Pancreas (tissue), 10 donors: Measurements from ENCODE around the gene CORO7. TPM values are rescaled to one million over a fixed set of nuclear protein-coding genes. Genes with fewer than 3 reads are reported as not detected.

Experiments used
- ATAC-seq, 4 donors: fragments of 200-7000 bp; cut with Tn5 transposase; one replicate each; pipeline versions ENCODE4 v1.8.0 to v1.9.1; 2020; ENCODE audit warnings: mild to moderate bottlenecking in 4 of 4, moderate library complexity in 4 of 4
- DNase-seq, 6 donors: peaks; one replicate each; pipeline ENCODE4 v3.0.0-alpha.2; 2020
- FAIRE-seq: peaks from 2 replicates; lab custom pipeline; 2012; peaks lifted over from hg19 to GRCh38; lab: Jason Lieb, UNC
- H3K27ac ChIP-seq, 4 donors: fragments of 200-600 bp; sonication (generic); 1 replicate in 3 of 4; 2 replicates in 1 of 4; pipeline versions ENCODE4 v1.5.0 to v1.8.0; 2020
- H3K27me3 ChIP-seq, 4 donors: fragments of 200-600 bp; one replicate each; pipeline ENCODE4 v1.8.0; 2021
- H3K36me3 ChIP-seq, 3 donors: fragments of 200-600 bp; sonication (generic) in 1 of 3; one replicate each; pipeline versions ENCODE4 v1.5.0 to v1.8.0; 2020 to 2021
- H3K4me1 ChIP-seq, 3 donors: fragments of 200-600 bp; one replicate each; pipeline ENCODE4 v1.8.0; 2021
- H3K4me3 ChIP-seq, 4 donors: fragments of 200-600 bp; sonication (generic) in 2 of 4; one replicate each; pipeline versions ENCODE4 v1.5.0 to v1.8.0; 2020 to 2021
- H3K9me3 ChIP-seq, 4 donors: fragments of 200-600 bp; one replicate each; pipeline ENCODE4 v1.8.0; 2021
- CTCF ChIP-seq, 4 donors: fragments of 200-600 bp; sonication (generic) in 3 of 4; IDR thresholded peaks; one replicate each; pipeline versions ENCODE4 v1.5.0 to v1.8.0; 2021; ENCODE audit warnings: antibody characterized with exemption in 4 of 4
- WGBS, 2 donors: extraction: QIAGEN DNeasy Blood & Tissue Kit; methylation state at CpG; one replicate each; pipeline ENCODE4 v1.1.7; 2013; 5-methylcytosine and 5-hydroxymethylcytosine counted together
- intact Hi-C, 3 donors: fragments of 100-400 bp; cut with DNase I; formaldehyde crosslinking; loops; one replicate each; pipeline versions ENCODE4 v1.11.1 to v1.14.2; 2022
- polyA plus RNA-seq, 2 donors: library from polyadenylated mRNA; stranded (reverse); fragments of 200-250 nt; gene quantifications; one replicate each; pipeline ENCODE4 v1.2.3, GENCODE V29; 2013
- total RNA-seq, 6 donors: library from RNA; stranded (reverse); fragmentation: NEBNext Ultra II Directional in 4 of 6; extraction: Animal tissue kit (Norgen Biotek cat#: 25700) in 4 of 6; gene quantifications; one replicate each; pipeline versions ENCODE4 v1.2.1 to v1.2.4, GENCODE V29; 2021 to 2023
- donor health status: healthy with polysubstance abuse.
- donor health status: DM: no; HTN: no; CAD: no; lungs with moderate emphysema.
- donor health status: DM: no; HTN: no; CAD: no.
- donor health status: control.
- donor health status: control.
- donor health status: Bipolar disorder and iron deficiency.
- donor health status: DM: yes; HTN: yes; CAD: no.
- donor health status: DM: no; HTN: no; CAD: no.
- donor health status: DM: no; HTN: no; CAD: no.
- donor health status: DM: yes; HTN: yes; CAD: no.

Gene CORO7
- total and polyA plus RNA-seq, 8 donors, result 8.4 to 29.6 (median 18.7) TPM

GRCh38 chr16:4361033-4361943, 55.1 kb downstream of the CORO7 start:
- intact Hi-C loops, result loop anchor here in 1 of 3 donors (5.0 kb wide), 1 partner anchor 41 kb away; no protein-coding TSS in a partner anchor
- ATAC-seq (no peak), DNase-seq (peak in 2 of 6 donors; percentile 31 to 69), FAIRE-seq (no peak)
- Histone ChIP-seq H3K36me3 (no peaks in the 10 kb centered on the region), H3K4me3 (no peak overlapping the region), H3K9me3 (no peaks in the 10 kb centered on the region), H3K27me3 (no peaks in the 10 kb centered on the region), H3K4me1 (no peaks in the 10 kb centered on the region), H3K27ac (no peak overlapping the region)
- TF ChIP-seq CTCF (IDR thresholded peaks at IDR 0.05), result no peak
- WGBS, 2 donors, result 95% methylated on average over 28 of the region's 28 CpGs

GRCh38 chr16:4360538-4361021, 55.8 kb downstream of the CORO7 start:
- no peak for TF ChIP-seq CTCF (IDR thresholded peaks at IDR 0.05)
- Histone ChIP-seq H3K4me3 (no peak overlapping the region), H3K36me3 (no peaks in the 10 kb centered on the region), H3K27ac (no peak overlapping the region), H3K27me3 (no peaks in the 10 kb centered on the region), H3K4me1 (no peaks in the 10 kb centered on the region), H3K9me3 (no peaks in the 10 kb centered on the region)
- WGBS, 2 donors, result 89 to 93% methylated on average over 9 of the region's 11 CpGs
- peak in 2 of 6 donors; percentile 32 to 63 for DNase-seq
- intact Hi-C loops, result loop anchor here in 1 of 3 donors (5.0 kb wide), 1 partner anchor 42 kb away; no protein-coding TSS in a partner anchor
- ATAC-seq, result peak in 2 of 4 donors; percentile 12 to 43
- FAIRE-seq, result no peak

- intact Hi-C loops, result loop anchor here in 2 of 3 donors (2.0 to 5.0 kb wide), 2 partner anchors 42 to 45 kb away; no protein-coding TSS in a partner anchor
- no peak for ATAC-seq
- no peak overlapping the region for H3K4me3 ChIP-seq
- no peaks in the 10 kb centered on the region for H3K27me3 ChIP-seq
- no peak overlapping the region for H3K27ac ChIP-seq
- no peaks in the 10 kb centered on the region for H3K4me1 ChIP-seq
- no peaks in the 10 kb centered on the region for H3K9me3 ChIP-seq
- no peaks in the 10 kb centered on the region for H3K36me3 ChIP-seq
- DNase-seq, result no peak
- WGBS, 2 donors, result 85 to 89% methylated on average over 3 of the region's 3 CpGs
- no peak for FAIRE-seq
- no peak for TF ChIP-seq CTCF (IDR thresholded peaks at IDR 0.05)
Measured at GRCh38 chr16:4359914-4360313, 56.5 kb downstream of the CORO7 start.

GRCh38 chr16:4358831-4359561, 57.4 kb downstream of the CORO7 start:
- intact Hi-C loops, result loop anchor here in 1 of 3 donors (2.0 kb wide), 1 partner anchor 46 kb away; no protein-coding TSS in a partner anchor
- H3K27ac ChIP-seq, result no peak overlapping the region
- peak; percentile 86 to 95 (median 94) for TF ChIP-seq CTCF (IDR thresholded peaks at IDR 0.05)
- ATAC-seq (peak; percentile 59 to 86 (median 85)), DNase-seq (peak in 4 of 6 donors; percentile 69 to 89 (median 82)), FAIRE-seq (no peak)
- no peaks in the 10 kb centered on the region for H3K27me3 ChIP-seq
- no peaks in the 10 kb centered on the region for H3K36me3 ChIP-seq
- 35% methylated on average over 17 to 19 of the region's 19 CpGs for WGBS, 2 donors
- no peaks in the 10 kb centered on the region for H3K9me3 ChIP-seq
- H3K4me3 ChIP-seq, result no peak overlapping the region
- no peaks in the 10 kb centered on the region for H3K4me1 ChIP-seq
